ENCODE results near the gene KDM4B. TPM values are rescaled to one million over a fixed set of nuclear protein-coding genes. Genes with fewer than 3 reads are reported as not detected.
"Not testable (repeated sequence)": the region's sequence is repeated elsewhere in the genome, so short reads cannot be mapped to it uniquely, and the experiment has no call there.

KDM4B gene
- total RNA-seq, 1 donor from 2014 or later, result 36.4 TPM

- ATAC-seq, result no peak
- intact Hi-C loops (cut with micrococcal nuclease), result no loop called here
- no peak for DNase-seq
Observed at GRCh38 chr19:4965061-4965460, 3.9 kb upstream of the KDM4B start.

- ATAC-seq, result no peak
- intact Hi-C loops (cut with micrococcal nuclease), result no loop called here
- no peak for DNase-seq
Observed at GRCh38 chr19:4966591-4966990, 2.3 kb upstream of the KDM4B start.

- ATAC-seq, result no peak
- intact Hi-C loops (cut with micrococcal nuclease), result no loop called here
- no peak for DNase-seq
Observed at GRCh38 chr19:4967738-4968461, 1.0 kb upstream of the KDM4B start.

DNA sequence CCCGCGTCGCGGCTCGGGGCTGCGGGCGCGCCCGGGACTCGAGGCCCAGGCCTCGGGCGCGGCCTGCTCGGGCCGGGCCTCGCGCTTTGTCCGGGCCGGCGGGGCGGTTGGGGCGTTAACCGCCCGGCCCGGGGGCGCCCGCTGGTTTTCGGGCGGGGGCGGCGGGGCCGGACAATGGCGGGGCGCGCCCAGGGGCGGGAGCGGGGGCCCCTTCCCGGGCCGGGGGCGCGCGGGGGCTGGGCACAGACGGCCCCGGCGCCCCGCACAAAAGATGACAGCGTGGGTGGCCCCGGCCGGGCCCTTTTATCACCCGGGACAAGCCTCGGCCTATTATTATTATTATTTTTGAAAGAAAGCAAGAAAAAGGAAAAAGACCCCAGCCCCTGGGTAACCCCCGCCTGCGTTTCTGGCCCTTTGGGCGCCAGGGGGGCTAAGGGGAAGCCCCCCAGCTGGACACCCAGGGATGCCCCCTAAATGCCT, 419 bp downstream of the KDM4B start:
- ATAC-seq, result no peak
- intact Hi-C loops (cut with micrococcal nuclease), result no loop called here
- no peak for DNase-seq

DNA sequence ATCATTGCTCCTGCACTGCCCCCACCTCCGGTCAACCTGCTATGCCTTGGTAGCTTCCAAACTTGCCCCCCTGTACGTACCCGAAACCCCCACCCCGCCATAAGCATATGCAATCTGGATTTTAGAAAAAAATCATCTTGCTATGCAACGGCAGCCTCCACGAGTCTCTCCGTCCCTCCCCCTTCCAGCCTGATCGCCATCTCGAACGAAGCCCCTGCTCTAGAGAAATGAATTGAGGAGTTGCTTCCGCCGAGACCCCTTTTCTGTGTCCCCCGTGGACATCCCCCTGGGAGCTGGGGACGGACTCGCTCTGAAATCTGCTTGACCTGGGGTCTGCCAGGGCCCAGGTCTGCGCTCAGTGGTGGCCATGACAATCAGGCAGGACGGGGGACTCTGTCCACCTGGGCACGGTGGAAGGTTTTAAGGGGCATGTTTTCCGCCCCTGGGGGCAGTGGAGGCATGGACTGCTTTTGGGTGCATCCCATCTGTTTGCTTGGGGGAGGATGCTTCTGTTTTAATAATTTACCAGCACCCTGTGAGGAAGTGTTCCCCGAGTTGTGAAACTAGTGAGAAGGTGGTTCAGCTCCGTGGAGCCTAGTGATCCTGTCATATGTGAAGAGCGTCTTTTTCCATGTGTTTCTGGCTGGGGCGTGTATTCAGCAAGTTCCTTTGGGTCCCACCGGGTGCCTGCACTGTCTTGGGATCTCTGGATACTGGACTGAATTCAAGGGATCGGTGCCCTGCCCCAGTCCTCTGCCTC, 1.0 kb downstream of the KDM4B start:
- DNase-seq, result no peak
- no peak for ATAC-seq
- intact Hi-C loops (cut with micrococcal nuclease), result no loop called here

GRCh38 chr19:4970558-4971423, 1.9 kb downstream of the KDM4B start:
- intact Hi-C loops (cut with micrococcal nuclease), result no loop called here
- peak; percentile 33 for ATAC-seq
- DNase-seq, result peak; percentile 80

- intact Hi-C loops (cut with micrococcal nuclease), result no loop called here
- peak; percentile 13 for ATAC-seq
- peak; percentile 56 for DNase-seq
Observed at GRCh38 chr19:4971424-4971793, 2.5 kb downstream of the KDM4B start.

- no peak for DNase-seq
- intact Hi-C loops (cut with micrococcal nuclease), result no loop called here
- ATAC-seq, result no peak
Observed at GRCh38 chr19:4971816-4972495, 3.0 kb downstream of the KDM4B start.

DNA sequence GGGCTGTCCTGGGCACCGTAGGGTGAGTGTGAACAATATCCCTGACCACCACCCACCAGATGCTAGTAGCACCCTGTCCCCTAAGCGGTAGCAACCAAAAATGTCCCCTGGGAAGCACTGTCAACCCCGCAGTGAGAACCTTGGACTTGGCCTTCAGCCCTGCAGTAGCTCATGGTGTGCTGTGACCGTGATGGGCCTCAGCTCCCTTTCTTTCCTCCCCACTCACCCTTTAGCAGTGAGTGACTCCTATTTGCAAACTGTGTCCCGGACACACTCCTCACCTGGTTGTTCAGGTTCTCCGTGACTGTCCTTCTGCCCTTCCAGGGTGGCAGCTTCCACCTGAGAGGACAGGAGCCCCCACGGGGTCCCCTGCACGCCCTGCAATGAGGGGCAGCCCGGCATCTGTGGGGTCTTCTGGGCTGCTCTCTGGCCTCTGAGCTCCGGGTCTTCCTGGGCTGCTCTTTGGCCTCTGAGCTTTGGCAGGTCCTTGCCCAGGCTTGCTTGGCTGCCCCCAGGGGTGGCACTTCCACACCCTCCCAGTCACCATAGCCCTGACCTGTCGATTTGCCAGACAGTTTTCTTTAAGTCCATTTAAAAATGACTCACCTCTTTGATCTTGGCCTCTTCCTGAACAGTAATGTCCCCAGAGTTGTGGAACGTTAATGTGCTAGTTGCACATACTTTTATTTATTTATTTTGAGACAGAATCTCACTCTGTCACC, 3.8 kb downstream of the KDM4B start:
- no peak for ATAC-seq
- intact Hi-C loops (cut with micrococcal nuclease), result no loop called here
- no peak for DNase-seq

- no peak for DNase-seq
- no peak for ATAC-seq
- intact Hi-C loops (cut with micrococcal nuclease), result no loop called here
Observed at GRCh38 chr19:4974880-4975469, 6.1 kb downstream of the KDM4B start.

DNA sequence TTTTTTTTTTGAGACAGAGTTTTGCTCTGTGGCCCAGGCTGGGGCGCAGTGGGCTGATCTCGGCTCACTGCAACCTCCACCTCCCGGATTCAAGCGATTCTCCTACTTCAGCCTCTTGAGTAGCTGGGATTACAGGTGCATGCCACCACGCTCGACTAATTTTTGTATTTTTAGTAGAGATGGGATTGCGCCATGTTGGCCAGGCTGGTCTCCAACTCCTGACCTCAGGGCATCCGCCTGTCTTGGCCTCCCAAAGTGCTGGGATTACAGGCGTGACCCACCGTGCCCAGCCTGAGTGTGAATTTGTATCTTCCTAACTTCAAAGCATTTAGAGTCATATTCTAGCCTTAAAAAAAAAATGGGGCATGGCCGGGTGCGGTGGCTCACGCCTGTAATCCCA, 6.7 kb downstream of the KDM4B start:
- intact Hi-C loops (cut with micrococcal nuclease); DNase-seq; ATAC-seq: not testable (repeated sequence)

DNA sequence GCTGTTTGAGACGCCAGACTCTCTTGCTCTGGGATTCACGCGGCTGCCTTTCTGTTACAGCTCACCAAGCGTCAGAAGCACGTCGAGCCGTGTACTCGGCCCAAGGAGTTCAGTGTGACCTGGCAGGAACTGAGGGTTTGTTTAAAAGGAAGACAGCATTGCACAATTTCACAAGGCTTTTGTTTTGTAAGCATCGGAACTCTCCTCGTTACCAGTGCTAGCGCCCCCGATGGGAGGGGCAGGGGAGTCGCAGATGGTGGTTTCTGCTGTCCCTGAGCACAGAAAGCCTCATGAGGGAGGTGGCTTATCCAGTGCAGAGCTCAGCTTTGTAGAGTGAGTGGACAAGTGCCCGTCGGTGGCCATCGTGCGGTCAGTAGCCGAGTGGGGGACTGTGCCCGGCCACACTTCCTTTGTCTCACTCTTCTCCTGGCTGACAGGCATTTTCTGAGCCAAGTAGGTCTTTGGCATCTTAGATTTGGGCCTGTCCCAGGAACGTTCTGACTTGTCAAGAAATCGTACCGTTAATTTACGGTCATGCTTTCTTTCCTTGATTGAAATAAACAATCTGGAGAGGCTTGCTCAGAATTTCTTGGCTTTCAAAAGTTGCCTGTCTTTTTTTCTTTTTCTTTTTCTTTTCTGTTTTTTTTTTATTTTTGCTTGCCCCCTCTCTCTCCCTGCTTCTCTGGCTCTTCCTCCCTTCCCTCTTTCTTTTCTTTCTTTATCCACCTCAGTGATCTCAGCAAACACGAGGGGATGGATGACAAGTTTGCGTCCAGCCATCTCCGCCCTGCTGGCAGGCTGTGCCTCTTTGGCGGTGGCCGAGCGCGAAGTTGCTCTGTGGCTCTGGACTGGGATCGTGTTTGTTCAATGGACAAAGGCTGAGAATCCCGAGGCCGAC, 7.7 kb downstream of the KDM4B start:
- intact Hi-C loops (cut with micrococcal nuclease), result no loop called here
- DNase-seq, result peak; percentile 81
- peak; percentile 76 for ATAC-seq

GRCh38 chr19:4977299-4978174, 8.6 kb downstream of the KDM4B start:
- ATAC-seq (peak; percentile 27), DNase-seq (peak; percentile 74)
- intact Hi-C loops (cut with micrococcal nuclease), result no loop called here

- intact Hi-C loops (cut with micrococcal nuclease), result no loop called here
- ATAC-seq, result no peak
Observed at GRCh38 chr19:4979211-4979807, 10.4 kb downstream of the KDM4B start.

DNA sequence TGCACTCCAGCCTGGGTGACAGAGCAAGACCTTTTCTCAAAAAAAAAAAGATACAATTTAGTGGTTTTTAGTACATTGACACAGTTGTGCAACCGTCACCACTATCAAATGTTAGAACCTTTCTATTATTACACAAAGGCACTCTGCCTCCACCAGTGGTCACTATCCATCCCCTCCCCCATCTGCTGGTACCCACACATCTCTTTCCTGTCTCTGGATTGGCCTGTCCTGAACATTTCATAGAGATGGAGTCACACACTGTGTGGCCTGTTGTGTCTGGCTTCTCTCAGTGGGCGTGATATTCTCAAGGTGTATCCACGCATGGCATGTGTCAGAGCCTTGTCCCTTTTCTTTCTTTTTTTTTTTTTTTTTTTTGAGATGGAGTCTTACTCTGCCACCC, 11.2 kb downstream of the KDM4B start:
- no peak for DNase-seq
- no peak for ATAC-seq
- intact Hi-C loops (cut with micrococcal nuclease), result no loop called here

More at GRCh38 chr19:4979211-4979807, 10.4 kb downstream of the KDM4B start:
- no peak for DNase-seq

Measured in left ventricle myocardium superior (tissue), 1 donor.